HG03175 (cell line): ENCODE results near the gene FBXL15.
"Not testable (repeated sequence)": the region's sequence is repeated elsewhere in the genome, so short reads cannot be mapped to it uniquely, and the experiment has no call there.

Experiments
- ATAC-seq: cut with Tn5 transposase; IDR thresholded peaks from one replicate; pipeline ENCODE4 v1.9.1; 2021; ENCODE audit warnings: mild to moderate bottlenecking, moderate library complexity; ENCODE audit not compliant: unreplicated experiment

FBXL15 gene

GRCh38 chr10:102452672-102453340 lies 32.2 kb downstream of the FBXL15 start:
- no peak for ATAC-seq

- no peak for ATAC-seq
Observed at GRCh38 chr10:102453502-102453901, 32.9 kb downstream of the FBXL15 start.

GRCh38 chr10:102454662-102455487 lies 34.2 kb downstream of the FBXL15 start:
- ATAC-seq, result not testable (repeated sequence)

GRCh38 chr10:102455893-102456471 lies 35.3 kb downstream of the FBXL15 start:
- ATAC-seq, result no peak

- no peak for ATAC-seq
Observed at GRCh38 chr10:102457591-102458150, 37.0 kb downstream of the FBXL15 start.

- ATAC-seq, result no peak
Observed at GRCh38 chr10:102458656-102459055, 38.0 kb downstream of the FBXL15 start.

- peak; percentile 27 for ATAC-seq
Observed at GRCh38 chr10:102460836-102461186, 40.2 kb downstream of the FBXL15 start.

- ATAC-seq, result peak; percentile 86
Observed at GRCh38 chr10:102461187-102462054, 40.8 kb downstream of the FBXL15 start.

GRCh38 chr10:102462512-102463054 lies 41.9 kb downstream of the FBXL15 start:
- no peak for ATAC-seq

GRCh38 chr10:102463983-102464382 lies 43.3 kb downstream of the FBXL15 start:
- ATAC-seq, result no peak

GRCh38 chr10:102465466-102465865 lies 44.8 kb downstream of the FBXL15 start:
- ATAC-seq, result no peak

GRCh38 chr10:102467318-102467717 lies 46.7 kb downstream of the FBXL15 start:
- ATAC-seq, result no peak

- ATAC-seq, result no peak
Observed at GRCh38 chr10:102467971-102468438, 47.4 kb downstream of the FBXL15 start.

GRCh38 chr10:102468683-102469082 lies 48.0 kb downstream of the FBXL15 start:
- ATAC-seq, result no peak

- no peak for ATAC-seq
Observed at GRCh38 chr10:102470579-102471546, 50.2 kb downstream of the FBXL15 start.
